PC-9 (cell line): Measurements from ENCODE around the gene SRGAP1.
"Not testable (repeated sequence)": the region's sequence is repeated elsewhere in the genome, so short reads cannot be mapped to it uniquely, and the experiment has no call there.

Experiments used
- EZH2 ChIP-seq: fragments of 200-600 bp; sonication (generic); IDR thresholded peaks from 2 replicates; pipeline ENCODE4 v1.8.0; 2017; ENCODE audit warnings: antibody characterized with exemption, low read depth
- TF ChIP-seq, protein P1 (sequence below): fragments of 200-600 bp; sonication (generic); conservative IDR thresholded peaks from 2 replicates; pipeline ENCODE4 v1.6.1; 2017; ENCODE audit warnings: mixed run types, antibody characterized with exemption, mild to moderate bottlenecking, moderate library complexity

DNA sequence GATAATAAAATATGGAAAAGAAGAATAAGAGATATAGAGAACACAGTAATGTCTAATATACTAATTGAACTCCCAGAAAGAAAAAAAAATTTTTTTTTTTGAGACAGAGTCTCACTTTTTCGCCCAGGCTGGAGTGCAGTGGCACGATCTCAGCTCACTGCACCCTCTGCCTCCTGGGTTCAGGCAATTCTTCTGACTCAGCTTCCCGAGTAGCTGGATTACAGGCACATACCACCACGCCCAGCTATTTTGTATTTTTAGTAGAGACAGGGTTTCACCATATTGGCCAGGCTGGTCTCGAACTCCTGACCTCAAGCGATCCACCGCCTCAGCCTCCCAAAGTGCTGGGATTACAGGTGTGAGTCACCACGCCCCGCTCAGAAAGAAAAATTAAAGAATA, 232.1 kb downstream of the SRGAP1 start:
- TF ChIP-seq EZH2 = not testable (repeated sequence)
- TF ChIP-seq, protein P1, sequence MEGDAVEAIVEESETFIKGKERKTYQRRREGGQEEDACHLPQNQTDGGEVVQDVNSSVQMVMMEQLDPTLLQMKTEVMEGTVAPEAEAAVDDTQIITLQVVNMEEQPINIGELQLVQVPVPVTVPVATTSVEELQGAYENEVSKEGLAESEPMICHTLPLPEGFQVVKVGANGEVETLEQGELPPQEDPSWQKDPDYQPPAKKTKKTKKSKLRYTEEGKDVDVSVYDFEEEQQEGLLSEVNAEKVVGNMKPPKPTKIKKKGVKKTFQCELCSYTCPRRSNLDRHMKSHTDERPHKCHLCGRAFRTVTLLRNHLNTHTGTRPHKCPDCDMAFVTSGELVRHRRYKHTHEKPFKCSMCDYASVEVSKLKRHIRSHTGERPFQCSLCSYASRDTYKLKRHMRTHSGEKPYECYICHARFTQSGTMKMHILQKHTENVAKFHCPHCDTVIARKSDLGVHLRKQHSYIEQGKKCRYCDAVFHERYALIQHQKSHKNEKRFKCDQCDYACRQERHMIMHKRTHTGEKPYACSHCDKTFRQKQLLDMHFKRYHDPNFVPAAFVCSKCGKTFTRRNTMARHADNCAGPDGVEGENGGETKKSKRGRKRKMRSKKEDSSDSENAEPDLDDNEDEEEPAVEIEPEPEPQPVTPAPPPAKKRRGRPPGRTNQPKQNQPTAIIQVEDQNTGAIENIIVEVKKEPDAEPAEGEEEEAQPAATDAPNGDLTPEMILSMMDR = not testable (repeated sequence)
